Measurements from ENCODE around the gene KCNH1.

KCNH1 gene

DNA sequence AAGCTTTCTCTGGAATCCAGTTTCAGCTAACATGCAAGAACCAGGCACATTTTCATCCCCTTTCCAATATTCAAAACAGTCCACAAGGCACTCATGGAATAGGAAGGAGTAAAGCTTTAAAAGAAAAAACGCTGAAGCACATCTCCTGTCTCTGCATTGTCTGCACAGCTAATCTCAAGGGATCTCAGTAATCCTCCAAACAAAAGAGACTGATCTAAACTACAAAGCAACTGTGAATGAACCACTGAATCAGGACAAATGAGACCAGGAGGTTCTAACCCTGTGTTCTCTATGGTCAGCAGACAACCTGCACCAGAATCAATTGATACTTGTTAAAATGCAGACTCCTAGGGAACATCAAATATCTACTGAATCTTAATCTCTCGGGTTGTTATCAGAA is 406.2 kb downstream of the KCNH1 start:
- DNase-seq, result no peak

- peak in 7 of 56 donors; percentile 4 to 60 (median 10) for DNase-seq
These were observed 407.3 kb downstream of the KCNH1 start for GRCh38 chr1:210726621-210727020.

DNA sequence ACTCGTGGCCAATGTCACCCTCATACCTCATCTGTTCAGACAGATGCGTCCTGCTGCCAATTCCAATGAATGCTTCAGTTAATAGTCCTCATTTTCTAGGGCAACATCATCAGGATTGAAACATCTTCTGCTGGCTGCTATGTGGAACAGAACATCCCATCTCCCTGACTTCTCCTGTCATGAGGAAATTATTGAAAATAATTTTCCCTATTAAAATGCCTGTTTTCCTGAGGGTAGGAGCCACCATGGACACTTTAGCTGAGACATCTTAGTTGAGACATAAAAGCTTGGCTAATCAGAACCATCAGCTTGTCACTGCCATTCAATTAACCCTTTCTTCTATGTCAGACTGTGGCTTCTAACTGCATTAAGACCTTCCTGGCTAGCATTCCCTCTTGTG is 409.2 kb downstream of the KCNH1 start:
- DNase-seq, result no peak

- no peak for DNase-seq
These were observed 410.3 kb downstream of the KCNH1 start for GRCh38 chr1:210723646-210724045.

- DNase-seq, result no peak
These were observed 411.4 kb downstream of the KCNH1 start for GRCh38 chr1:210722410-210723081.

GRCh38 chr1:210715072-210715471 is 418.9 kb downstream of the KCNH1 start:
- peak in 1 of 56 donors; percentile 10 for DNase-seq

- no peak for DNase-seq
These were observed 421.9 kb downstream of the KCNH1 start for GRCh38 chr1:210711825-210712612.

GRCh38 chr1:210709701-210710100 is 424.2 kb downstream of the KCNH1 start:
- no peak for DNase-seq

- DNase-seq, result no peak
These were observed 426.4 kb downstream of the KCNH1 start for GRCh38 chr1:210707300-210708240.

DNA sequence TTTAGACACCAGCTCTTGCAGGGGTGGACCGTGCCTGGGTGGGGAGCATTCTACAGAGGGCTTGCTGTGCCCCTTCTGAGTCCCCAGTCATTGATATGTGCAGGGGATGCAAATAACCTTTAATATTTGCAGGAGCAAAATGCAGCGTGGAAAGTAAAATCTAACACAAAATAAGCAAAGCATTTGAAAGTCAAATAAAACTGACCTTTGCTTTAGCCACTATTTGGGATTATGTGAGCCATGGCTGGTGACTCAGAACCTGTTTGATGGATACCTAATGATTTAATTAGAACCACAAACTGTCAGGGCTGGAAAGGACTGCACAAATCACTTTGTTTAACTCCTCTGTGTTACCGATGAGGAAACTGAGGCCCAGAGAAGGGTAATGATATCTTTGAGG is 427.7 kb downstream of the KCNH1 start:
- DNase-seq, result no peak

DNA sequence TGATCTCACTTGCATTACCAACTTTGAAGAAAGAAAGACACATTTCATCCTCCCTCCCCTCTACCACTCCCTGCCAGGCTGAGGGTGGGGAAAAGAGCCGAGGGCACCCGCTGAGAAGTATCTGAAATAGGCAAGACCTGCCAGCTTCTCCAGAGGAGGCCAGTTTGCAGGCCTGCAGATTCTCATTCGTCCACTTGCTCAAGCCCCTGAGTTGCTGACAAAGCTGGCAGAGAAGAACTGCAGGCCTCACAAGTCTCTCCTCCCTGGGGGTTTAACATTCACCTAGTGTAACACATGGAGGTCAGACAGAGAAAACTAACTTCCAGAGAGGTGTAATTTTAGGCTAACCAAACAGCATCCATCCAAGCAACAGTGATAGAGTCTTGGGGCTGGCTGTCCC is 428.9 kb downstream of the KCNH1 start:
- no peak for DNase-seq

- no peak for DNase-seq
These were observed 430.4 kb downstream of the KCNH1 start for GRCh38 chr1:210703593-210703992.

GRCh38 chr1:210702506-210702905 is 431.4 kb downstream of the KCNH1 start:
- no peak for DNase-seq

GRCh38 chr1:210700511-210700910 is 433.4 kb downstream of the KCNH1 start:
- no peak for DNase-seq

DNA sequence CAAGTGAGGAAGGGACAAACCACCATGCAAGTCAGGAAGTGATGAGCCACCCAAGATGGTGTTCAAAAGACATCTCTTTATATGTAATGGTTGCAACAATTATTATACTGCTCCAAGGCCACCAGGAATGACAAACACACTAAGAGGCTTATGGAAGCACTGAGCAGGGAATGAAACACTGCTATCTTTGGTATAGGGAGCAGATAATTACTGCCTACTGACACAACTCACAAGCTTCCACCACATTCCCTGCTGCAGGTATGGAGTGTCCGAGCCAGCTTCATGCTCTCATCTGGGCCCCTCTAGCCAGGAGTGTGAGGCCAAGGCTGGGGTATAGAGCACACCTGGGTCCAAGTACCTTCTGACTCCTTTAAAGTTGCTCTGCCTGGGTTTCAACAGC is 433.9 kb downstream of the KCNH1 start:
- no peak for DNase-seq

DNA sequence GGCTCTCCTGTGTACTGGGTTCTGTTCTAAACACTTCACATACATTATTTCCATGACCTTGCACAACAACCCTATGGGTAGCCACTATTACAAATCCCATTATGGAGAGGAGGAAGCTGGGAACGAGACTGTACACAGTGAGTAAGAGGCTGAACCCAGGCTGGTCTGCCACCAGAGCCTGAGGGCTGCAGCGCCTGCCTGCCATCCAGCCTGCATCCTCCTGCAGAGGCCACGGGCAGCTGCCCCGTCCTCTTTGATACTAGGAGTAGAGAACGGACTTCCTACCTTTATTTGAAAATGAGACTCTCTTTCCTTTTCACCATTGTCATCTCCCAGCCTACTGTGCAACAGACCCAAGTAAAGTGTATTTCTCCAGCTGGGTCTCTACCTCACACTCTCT is 435.3 kb downstream of the KCNH1 start:
- DNase-seq, result no peak

DNA sequence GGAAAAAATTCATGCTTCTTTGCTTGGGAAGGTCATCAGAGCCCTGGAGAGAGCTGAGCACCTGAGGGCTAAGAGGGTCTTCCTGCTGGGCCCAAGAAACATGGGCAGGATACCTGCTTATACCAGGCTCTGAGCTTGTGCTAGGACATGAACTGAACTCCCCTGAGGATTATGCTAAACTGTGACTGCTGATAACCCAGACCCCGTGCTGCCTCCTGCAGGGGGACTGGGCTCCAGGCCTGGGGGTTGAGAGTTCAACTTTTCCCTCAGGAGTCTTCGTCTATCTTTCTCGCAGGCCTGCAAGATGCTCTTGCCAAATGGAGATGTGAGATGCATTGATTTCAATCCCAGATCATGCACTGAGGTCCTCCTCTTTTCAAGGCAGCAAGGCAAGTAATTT is 436.8 kb downstream of the KCNH1 start:
- no peak for DNase-seq

- no peak for DNase-seq
These were observed 437.2 kb downstream of the KCNH1 start for GRCh38 chr1:210696709-210697108.

- no peak for DNase-seq
These were observed 438.9 kb downstream of the KCNH1 start for GRCh38 chr1:210695026-210695425.

DNA sequence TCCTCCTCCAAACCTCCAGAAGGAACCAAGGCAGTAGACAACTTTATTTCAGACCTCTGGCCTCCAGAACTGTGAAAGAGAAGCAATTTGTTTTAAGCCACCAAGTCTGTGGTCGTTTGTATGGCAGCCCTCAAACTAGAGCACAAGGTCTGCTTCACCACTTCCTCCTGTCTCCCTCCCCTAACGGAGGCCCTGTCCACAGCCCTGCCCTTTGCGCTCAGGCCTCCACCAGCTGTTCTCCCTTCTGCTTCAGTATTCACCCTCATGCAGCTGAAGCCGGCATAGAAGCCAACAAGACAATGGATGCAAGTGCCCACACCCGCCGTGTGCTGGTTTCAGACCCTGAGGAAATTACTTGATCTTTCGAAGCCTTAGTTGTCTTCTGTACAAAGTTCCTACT is 441.2 kb downstream of the KCNH1 start:
- peak in 1 of 56 donors; percentile 12 for DNase-seq

DNA sequence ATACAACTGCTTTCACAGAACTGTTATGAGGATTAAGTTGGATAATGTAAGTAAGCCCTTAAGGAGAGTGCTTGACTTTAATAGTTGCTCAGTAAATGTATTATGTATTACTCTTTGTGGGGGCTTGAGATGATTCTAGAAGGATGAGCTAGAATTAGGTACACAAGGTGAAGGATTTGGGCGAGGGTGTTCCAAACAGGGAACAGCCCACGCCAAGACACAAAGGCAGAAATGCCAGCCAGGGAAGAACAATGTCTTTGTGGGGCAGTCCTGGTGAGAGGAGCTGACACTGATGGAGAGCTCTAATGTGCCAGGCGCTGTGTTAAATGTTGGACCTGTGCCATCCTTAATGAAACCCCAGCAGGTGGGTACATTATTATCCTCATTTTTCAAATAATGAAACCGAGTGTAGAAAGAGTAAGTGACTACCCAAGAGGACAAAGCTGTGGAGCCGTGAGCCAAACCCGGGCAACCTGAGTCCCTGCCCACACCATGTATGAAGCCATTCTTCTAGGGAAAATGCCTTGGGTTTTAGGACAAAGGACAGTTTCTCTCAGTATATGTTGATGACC is 442.8 kb downstream of the KCNH1 start:
- no peak for DNase-seq

- DNase-seq, result no peak
These were observed 443.7 kb downstream of the KCNH1 start for GRCh38 chr1:210690236-210690635.

Data from nucleus accumbens (tissue), 56 donors.